ENCODE results near the gene CLRN2. TPM values are rescaled to one million over a fixed set of nuclear protein-coding genes. Genes with fewer than 3 reads are reported as not detected.

Gene CLRN2
- total and polyA plus RNA-seq, 2 donors (not counting 3 experiments of a cell fraction or from before 2014, with no cell fraction given) = not detected

DNA sequence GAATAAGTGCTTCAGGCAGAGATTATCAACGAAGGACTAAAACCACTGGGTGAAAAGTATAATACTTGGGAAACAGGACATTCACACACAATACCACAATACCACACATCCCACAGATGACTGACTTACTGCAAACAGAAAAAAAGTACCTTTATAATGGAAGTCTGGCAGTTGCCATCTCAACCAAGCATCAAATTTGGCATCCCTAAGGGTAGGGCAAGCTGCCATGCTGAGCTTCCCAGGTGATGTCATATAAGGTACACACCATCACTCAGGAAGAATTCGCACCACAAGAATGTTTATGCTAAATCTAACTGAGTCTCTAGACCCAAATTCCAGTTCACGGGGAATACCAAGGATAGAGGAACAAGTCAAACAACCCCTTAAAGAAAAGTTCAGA lies 12.2 kb upstream of the CLRN2 start:
- H4K20me1 ChIP-seq (replicated peaks; ENCODE audit: control insufficient read depth, extremely low read depth, insufficient read depth, low read length) = no peaks in the 10 kb centered on the region
- ChIA-PET CTCF (no interaction called here), POLR2A (no interaction called here)
- H3K4me2 ChIP-seq (ENCODE audit: insufficient read depth, low read length) = no peak overlapping the region
- TF ChIP-seq, protein P1, sequence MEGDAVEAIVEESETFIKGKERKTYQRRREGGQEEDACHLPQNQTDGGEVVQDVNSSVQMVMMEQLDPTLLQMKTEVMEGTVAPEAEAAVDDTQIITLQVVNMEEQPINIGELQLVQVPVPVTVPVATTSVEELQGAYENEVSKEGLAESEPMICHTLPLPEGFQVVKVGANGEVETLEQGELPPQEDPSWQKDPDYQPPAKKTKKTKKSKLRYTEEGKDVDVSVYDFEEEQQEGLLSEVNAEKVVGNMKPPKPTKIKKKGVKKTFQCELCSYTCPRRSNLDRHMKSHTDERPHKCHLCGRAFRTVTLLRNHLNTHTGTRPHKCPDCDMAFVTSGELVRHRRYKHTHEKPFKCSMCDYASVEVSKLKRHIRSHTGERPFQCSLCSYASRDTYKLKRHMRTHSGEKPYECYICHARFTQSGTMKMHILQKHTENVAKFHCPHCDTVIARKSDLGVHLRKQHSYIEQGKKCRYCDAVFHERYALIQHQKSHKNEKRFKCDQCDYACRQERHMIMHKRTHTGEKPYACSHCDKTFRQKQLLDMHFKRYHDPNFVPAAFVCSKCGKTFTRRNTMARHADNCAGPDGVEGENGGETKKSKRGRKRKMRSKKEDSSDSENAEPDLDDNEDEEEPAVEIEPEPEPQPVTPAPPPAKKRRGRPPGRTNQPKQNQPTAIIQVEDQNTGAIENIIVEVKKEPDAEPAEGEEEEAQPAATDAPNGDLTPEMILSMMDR (IDR thresholded peaks at IDR 0.05; ENCODE audit: extremely low read depth in 1 of 2, insufficient read depth in 1 of 2, low read depth in 1 of 2, low read length in 2 of 2) = no peak
- TF ChIP-seq POLR2AphosphoS5 (IDR thresholded peaks at IDR 0.05; ENCODE audit: insufficient read depth, low read depth, low read length) (no peak), MAX (IDR thresholded peaks at IDR 0.05; ENCODE audit: insufficient read depth, insufficient read length) (no peak), EZH2 (IDR thresholded peaks at IDR 0.05; ENCODE audit: borderline replicate concordance, low read depth, low read length, severe bottlenecking) (no peak), FOS (IDR thresholded peaks at IDR 0.05; ENCODE audit: borderline replicate concordance, insufficient read depth, low read length) (no peak), JUN (IDR thresholded peaks at IDR 0.05; ENCODE audit: borderline replicate concordance, insufficient read depth, insufficient read length, low read depth) (no peak), MYC (IDR thresholded peaks at IDR 0.05; ENCODE audit: low read depth, low read length) (no peak), GATA2 (IDR thresholded peaks at IDR 0.05; ENCODE audit: insufficient read depth, insufficient read length, low read depth, low read length) (no peak), POLR2A (IDR thresholded peaks at IDR 0.05; ENCODE audit: low read depth, low read length) (no peak)
- H3K27ac ChIP-seq (ENCODE audit: insufficient read depth, low read depth, low read length) = no peak overlapping the region
- no peak overlapping the region for H3K4me3 ChIP-seq (replicated peaks in 1 of 3; ENCODE audit: insufficient read depth in 1 of 3, low read depth in 1 of 3, low read length in 3 of 3)
- dilution Hi-C loops (cut with MboI; ENCODE audit: extremely low pct_ligation_motif_present, low sequenced_read_pairs) (no loop called here), intact Hi-C loops (cut with micrococcal nuclease) (no loop called here)
- H3K9ac ChIP-seq (replicated peaks; ENCODE audit: extremely low read depth, insufficient read depth, low read length) = no peak overlapping the region
- H3K27me3 ChIP-seq (ENCODE audit: control insufficient read depth in 2 of 2, insufficient read depth in 2 of 2, low read length in 2 of 2) = no peaks in the 10 kb centered on the region
- peaks cover 6 to 16% of the 10 kb centered on the region in 2 experiments for H3K36me3 ChIP-seq (ENCODE audit: control insufficient read depth in 2 of 2, extremely low read depth in 1 of 2, insufficient read depth in 2 of 2, low read length in 2 of 2)
- H2AFZ ChIP-seq (ENCODE audit: low read depth, low read length) = no peak overlapping the region
- no peaks in the 10 kb centered on the region for H3K79me2 ChIP-seq (ENCODE audit: control insufficient read depth, insufficient read depth, low read length)
- FAIRE-seq (no peak), DNase-seq (ENCODE audit: low read depth, low spot score) (no peak)
- H3K9me1 ChIP-seq (replicated peaks; ENCODE audit: control insufficient read depth, extremely low read depth, insufficient read depth, low read length) = no peaks in the 10 kb centered on the region
- H3K9me3 ChIP-seq (replicated peaks; ENCODE audit: control insufficient read depth, insufficient read depth, low read length) = no peaks in the 10 kb centered on the region
- BruUV-seq (replicated peaks) = no TSS peak
- no peaks in the 10 kb centered on the region for H3K4me1 ChIP-seq (ENCODE audit: control insufficient read depth, extremely low read depth, insufficient read depth, low read length)
